HepG2 (cell line): ENCODE results near the gene HBEGF. TPM values are rescaled to one million over a fixed set of nuclear protein-coding genes. Genes with fewer than 3 reads are reported as not detected.

ENCODE experiments used
- BHLHE40 ChIP-seq: IDR thresholded peaks from 2 replicates; pipeline ENCODE4 v1.6.1; 2011; ENCODE audit warnings: low read length, improper control_type of control experiment
- CREB1 ChIP-seq, 2 experiments: fragments of 450-650 bp in 1 of 2; IDR thresholded peaks; 2 replicates each; pipeline ENCODE4 v1.6.1; 2016 to 2017; ENCODE audit warnings: control low read depth in 1 of 2, mild to moderate bottlenecking in 1 of 2, missing compliant biosample characterization in 1 of 2, missing genetic modification characterization in 1 of 2
- DNMT1 ChIP-seq: sonication (generic); formaldehyde crosslinking; IDR thresholded peaks from 2 replicates; pipeline ENCODE4 v1.5.1; 2020; ENCODE audit warnings: mild to moderate bottlenecking, missing genetic modification reagents
- KAT2B ChIP-seq: fragments of 150-350 bp; IDR thresholded peaks from 2 replicates; pipeline ENCODE4 v1.6.1; 2014; ENCODE audit warnings: low read depth, low read length, borderline replicate concordance
- MAFG ChIP-seq: sonication (generic); formaldehyde crosslinking; IDR thresholded peaks from 2 replicates; pipeline ENCODE4 v1.5.1; 2020; ENCODE audit warnings: mild to moderate bottlenecking, missing genetic modification reagents
- ONECUT2 ChIP-seq: sonication (generic); formaldehyde crosslinking; IDR thresholded peaks from 2 replicates; pipeline ENCODE4 v1.4.0; 2020; ENCODE audit warnings: missing genetic modification reagents
- ZNF7 ChIP-seq: IDR thresholded peaks from 2 replicates; pipeline ENCODE4 v1.6.1; 2016; ENCODE audit warnings: missing biosample characterization, missing genetic modification reagents
- polyA plus RNA-seq, 8 experiments: library from polyadenylated mRNA; depleted of rRNA in 3 of 8; stranded (reverse) in 7 of 8; unstranded in 1 of 8; fragments of >200 nt; fragmentation: Illumina TruSeq in 4 of 8; extraction: Trizol in 4 of 8; gene quantifications; 2 replicates each; pipeline versions ENCODE4 v1.2.1 to v1.2.3, GENCODE V29; 2011 to 2016; ENCODE audit warnings: low read depth in 4 of 8, missing spikeins in 1 of 8, mixed read lengths in 1 of 8; ENCODE audit not compliant: insufficient read depth in 1 of 8
- total RNA-seq, 5 experiments: library from RNA; depleted of rRNA; stranded (reverse); fragments of >200 nt; fragmentation: Illumina TruSeq; extraction: Trizol; gene quantifications; 2 replicates each; pipeline ENCODE4 v1.2.3, GENCODE V29; 2016; ENCODE audit warnings: low read depth in 1 of 5
- TF ChIP-seq, protein P1 (sequence below): sonication (generic); formaldehyde crosslinking; IDR thresholded peaks from 2 replicates; pipeline ENCODE4 v1.9.0; 2021; ENCODE audit warnings: mild to moderate bottlenecking, missing genetic modification reagents
- TF ChIP-seq, protein P2 (sequence below): sonication (generic); formaldehyde crosslinking; IDR thresholded peaks from 2 replicates; pipeline ENCODE4 v1.5.1; 2020; ENCODE audit warnings: mild to moderate bottlenecking, missing genetic modification reagents, moderate library complexity
- TF ChIP-seq, protein P3 (sequence below): IDR thresholded peaks from 2 replicates; pipeline ENCODE4 v1.6.1; 2016; ENCODE audit warnings: low read depth, missing genetic modification reagents, missing compliant biosample characterization
- TF ChIP-seq, protein P4 (sequence below): sonication (generic); formaldehyde crosslinking; IDR thresholded peaks from 2 replicates; pipeline ENCODE4 v1.5.1; 2020; ENCODE audit warnings: missing genetic modification reagents, mild to moderate bottlenecking, borderline replicate concordance

Gene HBEGF
- total and polyA plus RNA-seq, 2 of the 13 experiments (the other 11 are each of a cell fraction or from before 2014, with no cell fraction given), result 1.7 to 5.0 TPM

DNA sequence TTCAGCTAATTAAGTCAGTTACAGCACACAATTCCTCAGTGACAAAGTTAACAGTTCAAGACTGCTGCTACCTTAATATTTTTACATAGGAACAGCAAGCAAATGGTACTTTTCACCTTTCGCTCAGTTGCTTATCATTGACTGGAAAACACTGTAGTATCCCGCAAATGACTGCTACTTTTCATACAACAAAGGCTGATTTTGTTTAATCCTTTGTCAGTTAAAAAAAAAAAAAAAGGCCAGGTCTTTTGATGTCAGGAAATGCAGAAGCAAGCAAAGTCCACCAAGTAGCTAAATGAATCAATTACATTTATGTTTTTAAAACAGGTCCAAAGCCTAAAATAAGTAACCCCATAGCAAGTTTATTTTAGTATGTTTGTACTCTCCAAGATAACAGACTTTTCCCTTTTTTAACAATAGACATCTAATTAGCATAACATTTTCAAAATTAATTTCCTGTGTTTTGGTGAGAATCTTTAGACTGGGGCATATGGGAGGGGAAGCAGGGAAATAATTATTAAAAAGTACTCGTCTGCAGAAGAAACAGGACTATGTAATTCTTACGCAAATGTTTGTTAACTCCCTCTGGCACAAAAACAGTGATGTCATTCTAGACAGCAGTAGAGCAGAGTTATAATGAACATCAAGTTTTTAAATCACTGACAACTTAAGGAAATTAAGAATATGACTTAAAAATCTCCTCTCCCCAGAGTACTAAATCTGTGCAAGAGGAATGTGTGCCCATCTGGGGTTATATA lies 53.1 kb downstream of the HBEGF start (continued):
- TF ChIP-seq, protein P1, sequence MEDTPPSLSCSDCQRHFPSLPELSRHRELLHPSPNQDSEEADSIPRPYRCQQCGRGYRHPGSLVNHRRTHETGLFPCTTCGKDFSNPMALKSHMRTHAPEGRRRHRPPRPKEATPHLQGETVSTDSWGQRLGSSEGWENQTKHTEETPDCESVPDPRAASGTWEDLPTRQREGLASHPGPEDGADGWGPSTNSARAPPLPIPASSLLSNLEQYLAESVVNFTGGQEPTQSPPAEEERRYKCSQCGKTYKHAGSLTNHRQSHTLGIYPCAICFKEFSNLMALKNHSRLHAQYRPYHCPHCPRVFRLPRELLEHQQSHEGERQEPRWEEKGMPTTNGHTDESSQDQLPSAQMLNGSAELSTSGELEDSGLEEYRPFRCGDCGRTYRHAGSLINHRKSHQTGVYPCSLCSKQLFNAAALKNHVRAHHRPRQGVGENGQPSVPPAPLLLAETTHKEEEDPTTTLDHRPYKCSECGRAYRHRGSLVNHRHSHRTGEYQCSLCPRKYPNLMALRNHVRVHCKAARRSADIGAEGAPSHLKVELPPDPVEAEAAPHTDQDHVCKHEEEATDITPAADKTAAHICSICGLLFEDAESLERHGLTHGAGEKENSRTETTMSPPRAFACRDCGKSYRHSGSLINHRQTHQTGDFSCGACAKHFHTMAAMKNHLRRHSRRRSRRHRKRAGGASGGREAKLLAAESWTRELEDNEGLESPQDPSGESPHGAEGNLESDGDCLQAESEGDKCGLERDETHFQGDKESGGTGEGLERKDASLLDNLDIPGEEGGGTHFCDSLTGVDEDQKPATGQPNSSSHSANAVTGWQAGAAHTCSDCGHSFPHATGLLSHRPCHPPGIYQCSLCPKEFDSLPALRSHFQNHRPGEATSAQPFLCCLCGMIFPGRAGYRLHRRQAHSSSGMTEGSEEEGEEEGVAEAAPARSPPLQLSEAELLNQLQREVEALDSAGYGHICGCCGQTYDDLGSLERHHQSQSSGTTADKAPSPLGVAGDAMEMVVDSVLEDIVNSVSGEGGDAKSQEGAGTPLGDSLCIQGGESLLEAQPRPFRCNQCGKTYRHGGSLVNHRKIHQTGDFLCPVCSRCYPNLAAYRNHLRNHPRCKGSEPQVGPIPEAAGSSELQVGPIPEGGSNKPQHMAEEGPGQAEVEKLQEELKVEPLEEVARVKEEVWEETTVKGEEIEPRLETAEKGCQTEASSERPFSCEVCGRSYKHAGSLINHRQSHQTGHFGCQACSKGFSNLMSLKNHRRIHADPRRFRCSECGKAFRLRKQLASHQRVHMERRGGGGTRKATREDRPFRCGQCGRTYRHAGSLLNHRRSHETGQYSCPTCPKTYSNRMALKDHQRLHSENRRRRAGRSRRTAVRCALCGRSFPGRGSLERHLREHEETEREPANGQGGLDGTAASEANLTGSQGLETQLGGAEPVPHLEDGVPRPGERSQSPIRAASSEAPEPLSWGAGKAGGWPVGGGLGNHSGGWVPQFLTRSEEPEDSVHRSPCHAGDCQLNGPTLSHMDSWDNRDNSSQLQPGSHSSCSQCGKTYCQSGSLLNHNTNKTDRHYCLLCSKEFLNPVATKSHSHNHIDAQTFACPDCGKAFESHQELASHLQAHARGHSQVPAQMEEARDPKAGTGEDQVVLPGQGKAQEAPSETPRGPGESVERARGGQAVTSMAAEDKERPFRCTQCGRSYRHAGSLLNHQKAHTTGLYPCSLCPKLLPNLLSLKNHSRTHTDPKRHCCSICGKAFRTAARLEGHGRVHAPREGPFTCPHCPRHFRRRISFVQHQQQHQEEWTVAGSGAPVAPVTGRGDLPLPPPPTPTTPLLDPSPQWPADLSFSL (CRISPR knock-in tag), result no peak
- TF ChIP-seq DNMT1 (CRISPR knock-in tag) (no peak), KAT2B (no peak), ZNF7 (no peak), BHLHE40 (no peak), CREB1 (IDR thresholded peaks at IDR 0.05) (peak; percentile 17; the same call in 1 of the 2 replicates), CREB1 (CRISPR knock-in tag; IDR thresholded peaks at IDR 0.05) (peak; percentile 47; the same call in 1 of the 2 replicates), MAFG (CRISPR knock-in tag) (no peak), ONECUT2 (CRISPR knock-in tag) (no peak)
- TF ChIP-seq, protein P2, sequence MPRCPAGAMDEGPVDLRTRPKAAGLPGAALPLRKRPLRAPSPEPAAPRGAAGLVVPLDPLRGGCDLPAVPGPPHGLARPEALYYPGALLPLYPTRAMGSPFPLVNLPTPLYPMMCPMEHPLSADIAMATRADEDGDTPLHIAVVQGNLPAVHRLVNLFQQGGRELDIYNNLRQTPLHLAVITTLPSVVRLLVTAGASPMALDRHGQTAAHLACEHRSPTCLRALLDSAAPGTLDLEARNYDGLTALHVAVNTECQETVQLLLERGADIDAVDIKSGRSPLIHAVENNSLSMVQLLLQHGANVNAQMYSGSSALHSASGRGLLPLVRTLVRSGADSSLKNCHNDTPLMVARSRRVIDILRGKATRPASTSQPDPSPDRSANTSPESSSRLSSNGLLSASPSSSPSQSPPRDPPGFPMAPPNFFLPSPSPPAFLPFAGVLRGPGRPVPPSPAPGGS (CRISPR knock-in tag), result no peak
- TF ChIP-seq, protein P3, sequence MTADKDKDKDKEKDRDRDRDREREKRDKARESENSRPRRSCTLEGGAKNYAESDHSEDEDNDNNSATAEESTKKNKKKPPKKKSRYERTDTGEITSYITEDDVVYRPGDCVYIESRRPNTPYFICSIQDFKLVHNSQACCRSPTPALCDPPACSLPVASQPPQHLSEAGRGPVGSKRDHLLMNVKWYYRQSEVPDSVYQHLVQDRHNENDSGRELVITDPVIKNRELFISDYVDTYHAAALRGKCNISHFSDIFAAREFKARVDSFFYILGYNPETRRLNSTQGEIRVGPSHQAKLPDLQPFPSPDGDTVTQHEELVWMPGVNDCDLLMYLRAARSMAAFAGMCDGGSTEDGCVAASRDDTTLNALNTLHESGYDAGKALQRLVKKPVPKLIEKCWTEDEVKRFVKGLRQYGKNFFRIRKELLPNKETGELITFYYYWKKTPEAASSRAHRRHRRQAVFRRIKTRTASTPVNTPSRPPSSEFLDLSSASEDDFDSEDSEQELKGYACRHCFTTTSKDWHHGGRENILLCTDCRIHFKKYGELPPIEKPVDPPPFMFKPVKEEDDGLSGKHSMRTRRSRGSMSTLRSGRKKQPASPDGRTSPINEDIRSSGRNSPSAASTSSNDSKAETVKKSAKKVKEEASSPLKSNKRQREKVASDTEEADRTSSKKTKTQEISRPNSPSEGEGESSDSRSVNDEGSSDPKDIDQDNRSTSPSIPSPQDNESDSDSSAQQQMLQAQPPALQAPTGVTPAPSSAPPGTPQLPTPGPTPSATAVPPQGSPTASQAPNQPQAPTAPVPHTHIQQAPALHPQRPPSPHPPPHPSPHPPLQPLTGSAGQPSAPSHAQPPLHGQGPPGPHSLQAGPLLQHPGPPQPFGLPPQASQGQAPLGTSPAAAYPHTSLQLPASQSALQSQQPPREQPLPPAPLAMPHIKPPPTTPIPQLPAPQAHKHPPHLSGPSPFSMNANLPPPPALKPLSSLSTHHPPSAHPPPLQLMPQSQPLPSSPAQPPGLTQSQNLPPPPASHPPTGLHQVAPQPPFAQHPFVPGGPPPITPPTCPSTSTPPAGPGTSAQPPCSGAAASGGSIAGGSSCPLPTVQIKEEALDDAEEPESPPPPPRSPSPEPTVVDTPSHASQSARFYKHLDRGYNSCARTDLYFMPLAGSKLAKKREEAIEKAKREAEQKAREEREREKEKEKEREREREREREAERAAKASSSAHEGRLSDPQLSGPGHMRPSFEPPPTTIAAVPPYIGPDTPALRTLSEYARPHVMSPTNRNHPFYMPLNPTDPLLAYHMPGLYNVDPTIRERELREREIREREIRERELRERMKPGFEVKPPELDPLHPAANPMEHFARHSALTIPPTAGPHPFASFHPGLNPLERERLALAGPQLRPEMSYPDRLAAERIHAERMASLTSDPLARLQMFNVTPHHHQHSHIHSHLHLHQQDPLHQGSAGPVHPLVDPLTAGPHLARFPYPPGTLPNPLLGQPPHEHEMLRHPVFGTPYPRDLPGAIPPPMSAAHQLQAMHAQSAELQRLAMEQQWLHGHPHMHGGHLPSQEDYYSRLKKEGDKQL, result no peak
- TF ChIP-seq, protein P4, sequence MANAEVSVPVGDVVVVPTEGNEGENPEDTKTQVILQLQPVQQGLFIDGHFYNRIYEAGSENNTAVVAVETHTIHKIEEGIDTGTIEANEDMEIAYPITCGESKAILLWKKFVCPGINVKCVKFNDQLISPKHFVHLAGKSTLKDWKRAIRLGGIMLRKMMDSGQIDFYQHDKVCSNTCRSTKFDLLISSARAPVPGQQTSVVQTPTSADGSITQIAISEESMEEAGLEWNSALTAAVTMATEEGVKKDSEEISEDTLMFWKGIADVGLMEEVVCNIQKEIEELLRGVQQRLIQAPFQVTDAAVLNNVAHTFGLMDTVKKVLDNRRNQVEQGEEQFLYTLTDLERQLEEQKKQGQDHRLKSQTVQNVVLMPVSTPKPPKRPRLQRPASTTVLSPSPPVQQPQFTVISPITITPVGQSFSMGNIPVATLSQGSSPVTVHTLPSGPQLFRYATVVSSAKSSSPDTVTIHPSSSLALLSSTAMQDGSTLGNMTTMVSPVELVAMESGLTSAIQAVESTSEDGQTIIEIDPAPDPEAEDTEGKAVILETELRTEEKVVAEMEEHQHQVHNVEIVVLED (CRISPR knock-in tag), result no peak
